Measurements from ENCODE around the gene SLC28A2. TPM values are rescaled to one million over a fixed set of nuclear protein-coding genes. Genes with fewer than 3 reads are reported as not detected.

SLC28A2 gene
- polyA plus RNA-seq (ENCODE audit: low read depth in 6 of 6) = not detected

- no peaks in the 10 kb centered on the region for H3K4me1 Mint-ChIP-seq
- ATAC-seq (ENCODE audit: low read depth in 2 of 2) (no peak), DNase-seq (no peak)
- peaks cover 5 to 6% of the 10 kb centered on the region in 2 donors for H3K36me3 Mint-ChIP-seq
- peaks cover 0 to 11% (median 0%) of the 10 kb centered on the region in 3 donors for H3K27me3 Mint-ChIP-seq
- no peak within 1 kb of the TSS for H3K27ac Mint-ChIP-seq
- H3K4me3 Mint-ChIP-seq = peak within 1 kb of the TSS in 2 of 8 donors; percentile 12 to 15
- H3K9me3 Mint-ChIP-seq = peaks cover 0 to 16% (median 10%) of the 10 kb centered on the region in 7 donors
These were observed at the start of gene SLC28A2 for GRCh38 chr15:45251888-45252287. Gene SLC28A2 (plus strand): TSS chr15:45252234. CDS start chr15:45253216, 982 bp downstream.

- H3K36me3 Mint-ChIP-seq = peaks cover 0 to 12% of the 10 kb centered on the region in 2 donors
- H3K4me3 Mint-ChIP-seq = peak overlapping the region in 1 of 8 donors; percentile 42
- H3K4me1 Mint-ChIP-seq = peaks cover 0 to 14% (median 0%) of the 10 kb centered on the region in 3 donors
- ATAC-seq (ENCODE audit: low read depth in 2 of 2) = no peak
- H3K27me3 Mint-ChIP-seq = peaks cover 19 to 28% (median 26%) of the 10 kb centered on the region in 3 donors
- peaks cover 0 to 4% (median 0%) of the 10 kb centered on the region in 7 donors for H3K9me3 Mint-ChIP-seq
- no peak for DNase-seq
- H3K27ac Mint-ChIP-seq = peak overlapping the region in 2 of 6 donors; percentile 57 to 79
These were observed 48.9 kb upstream of the SLC28A2 start for GRCh38 chr15:45203182-45203581.

GRCh38 chr15:45205192-45205591 lies 46.8 kb upstream of the SLC28A2 start:
- ATAC-seq (ENCODE audit: low read depth in 2 of 2) = no peak
- peak; percentile 25 for DNase-seq
- H3K36me3 Mint-ChIP-seq = no peaks in the 10 kb centered on the region
- peaks cover 0 to 1% (median 0%) of the 10 kb centered on the region in 7 donors for H3K9me3 Mint-ChIP-seq
- H3K27ac Mint-ChIP-seq = peak overlapping the region in 1 of 6 donors; percentile 80
- peaks cover 0 to 3% (median 0%) of the 10 kb centered on the region in 3 donors for H3K4me1 Mint-ChIP-seq
- peaks cover 20 to 32% (median 25%) of the 10 kb centered on the region in 3 donors for H3K27me3 Mint-ChIP-seq
- peak overlapping the region in 1 of 8 donors; percentile 69 for H3K4me3 Mint-ChIP-seq

- Mint-ChIP-seq H3K27ac (no peak overlapping the region), H3K4me3 (no peak overlapping the region), H3K36me3 (no peaks in the 10 kb centered on the region), H3K4me1 (no peaks in the 10 kb centered on the region), H3K9me3 (peaks cover 0 to 4% (median 0%) of the 10 kb centered on the region in 7 donors), H3K27me3 (peaks cover 11 to 25% (median 14%) of the 10 kb centered on the region in 3 donors)
- ATAC-seq (ENCODE audit: low read depth in 2 of 2) (no peak), DNase-seq (no peak)
These were observed 39.5 kb upstream of the SLC28A2 start for GRCh38 chr15:45212493-45212892.

- Mint-ChIP-seq H3K36me3 (no peaks in the 10 kb centered on the region), H3K4me3 (no peak overlapping the region), H3K4me1 (no peaks in the 10 kb centered on the region), H3K27me3 (peaks cover 29 to 55% (median 39%) of the 10 kb centered on the region in 3 donors), H3K9me3 (peaks cover 0 to 2% (median 0%) of the 10 kb centered on the region in 7 donors), H3K27ac (no peak overlapping the region)
- no peak for ATAC-seq (ENCODE audit: low read depth in 2 of 2)
- no peak for DNase-seq
These were observed 30.9 kb upstream of the SLC28A2 start for GRCh38 chr15:45221053-45221599.

- no peak for ATAC-seq (ENCODE audit: low read depth in 2 of 2)
These were observed 30.1 kb upstream of the SLC28A2 start for GRCh38 chr15:45221967-45222366.

GRCh38 chr15:45224621-45225217 lies 27.3 kb upstream of the SLC28A2 start:
- H3K27ac Mint-ChIP-seq = no peak overlapping the region
- H3K27me3 Mint-ChIP-seq = peaks cover 33 to 75% (median 45%) of the 10 kb centered on the region in 3 donors
- H3K36me3 Mint-ChIP-seq = no peaks in the 10 kb centered on the region
- DNase-seq = no peak
- H3K9me3 Mint-ChIP-seq = peaks cover 0 to 2% (median 0%) of the 10 kb centered on the region in 7 donors
- no peaks in the 10 kb centered on the region for H3K4me1 Mint-ChIP-seq
- no peak for ATAC-seq (ENCODE audit: low read depth in 2 of 2)
- H3K4me3 Mint-ChIP-seq = no peak overlapping the region

More at GRCh38 chr15:45221967-45222366, 30.1 kb upstream of the SLC28A2 start:
- DNase-seq = no peak
- Mint-ChIP-seq H3K4me1 (no peaks in the 10 kb centered on the region), H3K27ac (peak overlapping the region in 1 of 6 donors; percentile 25), H3K4me3 (no peak overlapping the region), H3K36me3 (no peaks in the 10 kb centered on the region), H3K9me3 (peaks cover 0 to 2% (median 0%) of the 10 kb centered on the region in 7 donors), H3K27me3 (peaks cover 29 to 63% (median 45%) of the 10 kb centered on the region in 3 donors)

- Mint-ChIP-seq H3K9me3 (peaks cover 0 to 2% (median 0%) of the 10 kb centered on the region in 7 donors), H3K27ac (no peak overlapping the region), H3K4me1 (no peaks in the 10 kb centered on the region), H3K27me3 (peaks cover 33 to 65% (median 45%) of the 10 kb centered on the region in 3 donors), H3K4me3 (peak overlapping the region in 1 of 8 donors; percentile 66), H3K36me3 (no peaks in the 10 kb centered on the region)
- DNase-seq = no peak
- no peak for ATAC-seq (ENCODE audit: low read depth in 2 of 2)
These were observed 26.3 kb upstream of the SLC28A2 start for GRCh38 chr15:45225506-45226273.

GRCh38 chr15:45228931-45229330 lies 23.1 kb upstream of the SLC28A2 start:
- no peaks in the 10 kb centered on the region for H3K4me1 Mint-ChIP-seq
- H3K9me3 Mint-ChIP-seq = peaks cover 5 to 19% (median 10%) of the 10 kb centered on the region in 7 donors
- ATAC-seq (ENCODE audit: low read depth in 2 of 2) = no peak
- H3K4me3 Mint-ChIP-seq = no peak overlapping the region
- peaks cover 15 to 60% (median 36%) of the 10 kb centered on the region in 3 donors for H3K27me3 Mint-ChIP-seq
- no peak overlapping the region for H3K27ac Mint-ChIP-seq
- peaks cover 3 to 22% of the 10 kb centered on the region in 2 donors for H3K36me3 Mint-ChIP-seq
- no peak for DNase-seq

GRCh38 chr15:45230245-45230965 lies 21.6 kb upstream of the SLC28A2 start:
- ATAC-seq (ENCODE audit: low read depth in 2 of 2) = no peak
- H3K27ac Mint-ChIP-seq = no peak overlapping the region
- H3K36me3 Mint-ChIP-seq = peaks cover 3 to 37% of the 10 kb centered on the region in 2 donors
- no peak overlapping the region for H3K4me3 Mint-ChIP-seq
- peaks cover 10 to 34% (median 23%) of the 10 kb centered on the region in 7 donors for H3K9me3 Mint-ChIP-seq
- no peaks in the 10 kb centered on the region for H3K4me1 Mint-ChIP-seq
- no peak for DNase-seq
- H3K27me3 Mint-ChIP-seq = peaks cover 15 to 49% (median 28%) of the 10 kb centered on the region in 3 donors

- Mint-ChIP-seq H3K4me3 (no peak overlapping the region), H3K36me3 (peaks cover 3 to 39% of the 10 kb centered on the region in 2 donors), H3K27me3 (peaks cover 15 to 49% (median 28%) of the 10 kb centered on the region in 3 donors), H3K4me1 (no peaks in the 10 kb centered on the region), H3K9me3 (peaks cover 10 to 41% (median 30%) of the 10 kb centered on the region in 7 donors), H3K27ac (no peak overlapping the region)
- ATAC-seq (ENCODE audit: low read depth in 2 of 2) (no peak), DNase-seq (no peak)
These were observed 20.9 kb upstream of the SLC28A2 start for GRCh38 chr15:45231132-45231531.

- Mint-ChIP-seq H3K9me3 (peaks cover 10 to 50% (median 39%) of the 10 kb centered on the region in 7 donors), H3K27ac (peak overlapping the region in 1 of 6 donors; percentile 53), H3K36me3 (peaks cover 10 to 42% of the 10 kb centered on the region in 2 donors), H3K4me3 (no peak overlapping the region), H3K27me3 (peaks cover 19 to 45% (median 25%) of the 10 kb centered on the region in 3 donors), H3K4me1 (no peaks in the 10 kb centered on the region)
- ATAC-seq (ENCODE audit: low read depth in 2 of 2) = no peak
- DNase-seq = no peak
These were observed 20.0 kb upstream of the SLC28A2 start for GRCh38 chr15:45231864-45232562.

Measured in naive B cell (primary cell).